ENCODE measurements around the gene GPR137.

GPR137 gene

DNA sequence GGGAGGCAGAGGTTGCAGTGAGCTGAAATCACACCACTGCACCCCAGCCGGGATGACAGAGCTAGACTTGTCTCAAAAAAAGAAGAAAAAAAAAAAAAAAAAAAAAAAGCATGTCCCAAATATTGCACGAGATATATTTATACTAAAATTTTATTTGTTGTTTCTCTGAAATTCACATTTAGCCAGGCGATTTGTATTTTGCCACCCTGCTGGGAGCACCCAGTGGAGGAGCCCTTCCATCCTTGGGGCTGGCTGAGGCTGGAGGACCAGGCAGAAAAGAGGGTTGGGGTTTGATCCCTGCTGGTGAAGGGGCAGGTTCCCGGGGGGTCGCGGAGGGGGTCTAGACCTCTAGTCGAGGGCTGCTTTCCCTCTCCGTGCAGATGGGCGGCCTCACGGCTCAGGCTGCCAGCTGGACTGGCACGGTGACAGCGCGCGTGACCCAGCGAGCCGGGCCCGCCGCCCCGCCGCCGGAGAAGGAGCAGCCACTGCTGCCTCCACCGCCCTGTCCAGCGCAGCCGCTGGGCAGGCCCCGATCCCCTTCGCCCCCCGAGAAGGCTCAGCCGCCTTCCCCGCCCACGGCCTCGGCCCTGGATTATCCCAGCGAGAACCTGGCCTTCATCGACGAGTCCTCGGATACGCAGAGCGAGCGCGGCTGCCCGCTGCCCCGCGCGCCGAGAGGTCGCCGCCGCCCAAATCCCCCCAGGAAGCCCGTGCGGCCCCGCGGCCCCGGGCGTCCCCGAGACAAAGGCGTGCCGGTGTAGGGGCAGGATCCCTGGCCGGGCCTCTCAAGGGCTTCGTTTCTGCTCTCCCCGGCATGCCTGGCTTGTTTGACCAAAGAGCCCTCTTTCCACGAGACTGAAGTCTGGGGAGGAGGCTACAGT, 13.6 kb downstream of the GPR137 start:
- H3K4me1 ChIP-seq: peaks cover 31% of the 10 kb centered on the region
- H3K4me2 ChIP-seq: peak overlapping the region; percentile 94
- peak overlapping the region; percentile 59 for H3K4me3 ChIP-seq
- H3K36me3 ChIP-seq: no peaks in the 10 kb centered on the region
- no peaks in the 10 kb centered on the region for H3K9me3 ChIP-seq
- H3K27me3 ChIP-seq: peaks cover 79% of the 10 kb centered on the region
- no peak overlapping the region for H3K9ac ChIP-seq
- H4K20me1 ChIP-seq: peaks cover 53% of the 10 kb centered on the region
- TF ChIP-seq Cebpa-rat (IDR thresholded peaks at IDR 0.05): no peak
- no peak overlapping the region for H3K27ac ChIP-seq

GRCh38 chr11:64299847-64300648, 14.4 kb downstream of the GPR137 start, which contains the start of gene CATSPERZ:
TSS of gene CATSPERZ (plus strand) at chr11:64300358. CDS start at chr11:64300411, 53 bp downstream.
- Histone ChIP-seq H3K4me1 (peaks cover 32% of the 10 kb centered on the region), H3K36me3 (no peaks in the 10 kb centered on the region), H3K4me3 (peak within 1 kb of the TSS; percentile 59), H3K4me2 (peak within 1 kb of the TSS; percentile 94), H3K27ac (no peak within 1 kb of the TSS), H3K9ac (no peak within 1 kb of the TSS), H3K27me3 (peaks cover 70% of the 10 kb centered on the region), H3K9me3 (no peaks in the 10 kb centered on the region), H4K20me1 (peaks cover 53% of the 10 kb centered on the region)
- no peak for TF ChIP-seq Cebpa-rat (IDR thresholded peaks at IDR 0.05)

DNA sequence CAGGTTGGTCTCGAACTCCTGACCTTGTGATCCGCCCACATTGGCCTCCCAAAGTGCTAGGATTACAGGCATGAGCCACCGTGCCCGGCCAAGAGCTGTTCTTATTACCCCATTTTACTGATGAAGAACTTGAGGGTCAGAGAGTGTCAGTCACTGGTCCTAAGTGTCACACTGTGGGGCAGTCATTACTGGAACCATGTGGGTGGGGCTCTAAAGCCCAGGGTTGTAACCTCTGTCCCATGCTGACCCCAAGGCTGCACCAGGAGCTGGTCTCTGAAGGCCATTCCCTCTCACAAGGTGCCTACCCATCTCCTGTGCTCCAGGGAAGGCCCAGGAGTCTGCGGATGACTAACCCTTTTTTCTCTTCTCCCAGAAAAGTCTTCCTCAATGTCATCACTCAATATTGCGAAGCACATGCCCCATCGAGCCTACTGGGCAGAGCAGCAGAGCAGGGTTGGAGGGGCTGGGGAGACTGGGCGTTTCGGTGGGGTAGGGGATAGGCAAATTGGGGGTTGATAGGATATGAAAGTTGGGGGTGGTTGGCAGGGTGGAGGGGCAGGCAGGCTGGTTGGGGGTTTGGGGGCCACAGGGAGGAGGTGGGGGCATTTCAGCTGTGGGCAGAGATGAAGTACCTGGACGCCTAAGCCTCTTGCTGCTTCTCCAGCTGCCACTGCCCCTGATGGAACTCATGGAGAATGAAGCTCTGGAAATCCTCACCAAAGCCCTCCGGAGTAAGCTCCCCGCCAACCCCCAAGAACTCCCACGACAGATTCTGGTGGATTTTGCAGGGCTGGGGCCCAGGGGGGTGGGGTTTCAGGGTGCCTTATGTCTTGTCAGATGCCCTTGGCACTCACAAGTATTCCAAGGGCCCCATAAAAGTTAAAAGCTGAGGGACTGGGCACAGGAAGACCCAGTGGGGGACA, 17.7 kb downstream of the GPR137 start:
- Histone ChIP-seq H4K20me1 (peaks cover 43% of the 10 kb centered on the region), H3K4me2 (peak overlapping the region; percentile 97), H3K27me3 (peaks cover 37% of the 10 kb centered on the region), H3K36me3 (peaks cover 14% of the 10 kb centered on the region), H3K9me3 (no peaks in the 10 kb centered on the region), H3K9ac (no peak overlapping the region), H3K4me3 (peak overlapping the region; percentile 86; the same call in 1 of the 2 replicates), H3K27ac (no peak overlapping the region), H3K4me1 (peaks cover 49% of the 10 kb centered on the region)
- TF ChIP-seq Cebpa-rat (IDR thresholded peaks at IDR 0.05): no peak

DNA sequence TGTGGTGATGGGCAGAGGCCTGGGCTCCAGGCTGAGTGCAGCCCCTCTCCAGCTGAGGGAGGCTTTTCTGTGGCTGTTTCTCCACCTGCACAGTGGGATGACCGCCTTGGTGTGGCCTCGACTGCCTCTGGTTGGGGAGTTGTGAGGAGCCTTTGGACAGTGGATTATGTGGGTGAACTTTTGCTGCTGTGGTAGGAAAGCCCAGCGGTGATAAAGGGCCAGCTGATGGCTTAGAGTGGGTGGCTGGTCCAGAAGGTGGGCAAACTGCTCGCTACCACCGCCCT, 18.3 kb downstream of the GPR137 start:
- H3K9ac ChIP-seq: no peak overlapping the region
- peaks cover 14% of the 10 kb centered on the region for H3K36me3 ChIP-seq
- peaks cover 38% of the 10 kb centered on the region for H4K20me1 ChIP-seq
- H3K27ac ChIP-seq: no peak overlapping the region
- TF ChIP-seq Cebpa-rat (IDR thresholded peaks at IDR 0.05): no peak
- peaks cover 31% of the 10 kb centered on the region for H3K27me3 ChIP-seq
- H3K9me3 ChIP-seq: no peaks in the 10 kb centered on the region
- H3K4me2 ChIP-seq: peak overlapping the region; percentile 97
- H3K4me1 ChIP-seq: peaks cover 49% of the 10 kb centered on the region
- H3K4me3 ChIP-seq: peak overlapping the region; percentile 86

- H3K4me2 ChIP-seq: peak overlapping the region; percentile 97
- H3K9me3 ChIP-seq: no peaks in the 10 kb centered on the region
- peak overlapping the region; percentile 87 for H3K27ac ChIP-seq
- peak overlapping the region; percentile 84 for H3K9ac ChIP-seq
- H3K27me3 ChIP-seq: peaks cover 26% of the 10 kb centered on the region
- TF ChIP-seq Cebpa-rat (IDR thresholded peaks at IDR 0.05): no peak
- H3K4me1 ChIP-seq: peaks cover 44% of the 10 kb centered on the region
- H3K36me3 ChIP-seq: peaks cover 14% of the 10 kb centered on the region
- peaks cover 33% of the 10 kb centered on the region for H4K20me1 ChIP-seq
- peak overlapping the region; percentile 86 for H3K4me3 ChIP-seq
Observed at GRCh38 chr11:64304316-64305072, 18.8 kb downstream of the GPR137 start.

DNA sequence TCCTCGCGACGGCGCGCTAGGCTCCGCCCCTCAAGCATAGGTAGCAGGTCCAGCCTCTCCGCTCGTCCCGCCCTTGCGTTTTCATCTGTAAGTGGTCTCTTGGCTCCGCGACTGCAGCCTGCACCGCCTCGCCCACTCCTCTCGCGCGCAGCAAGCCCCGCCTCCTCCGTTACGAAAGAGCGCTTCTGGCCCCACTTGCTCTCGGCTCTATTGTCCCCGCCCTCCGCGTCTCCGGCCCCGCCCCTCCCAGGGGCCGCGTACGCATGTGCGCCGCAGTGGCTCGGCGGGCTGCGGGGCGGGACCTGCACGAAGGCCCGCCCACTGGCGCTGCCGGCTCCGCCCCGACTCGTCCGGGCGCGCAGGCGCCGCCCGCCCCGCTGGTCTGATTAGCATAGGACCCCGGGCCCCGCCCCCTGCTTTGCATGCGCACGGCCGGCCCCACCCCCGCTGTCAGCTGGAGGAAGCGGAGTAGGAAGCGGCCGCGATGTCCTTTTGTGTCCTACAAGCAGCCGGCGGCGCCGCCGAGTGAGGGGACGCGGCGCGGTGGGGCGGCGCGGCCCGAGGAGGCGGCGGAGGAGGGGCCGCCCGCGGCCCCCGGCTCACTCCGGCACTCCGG, 19.5 kb downstream of the GPR137 start, which contains the start of gene ESRRA:
Gene ESRRA (plus strand): TSS at position 450 of the 616 bp plus-strand sequence. CDS start 1,656 bp downstream, outside the sequence.
- H3K9me3 ChIP-seq: no peaks in the 10 kb centered on the region
- peak within 1 kb of the TSS; percentile 88 for H3K9ac ChIP-seq
- H3K4me3 ChIP-seq: peak within 1 kb of the TSS; percentile 86
- H4K20me1 ChIP-seq: peaks cover 28% of the 10 kb centered on the region
- peak within 1 kb of the TSS; percentile 99 for H3K4me2 ChIP-seq
- H3K27me3 ChIP-seq: peaks cover 19% of the 10 kb centered on the region
- TF ChIP-seq Cebpa-rat (IDR thresholded peaks at IDR 0.05): no peak
- peak within 1 kb of the TSS; percentile 87 for H3K27ac ChIP-seq
- H3K4me1 ChIP-seq: peaks cover 37% of the 10 kb centered on the region
- peaks cover 14% of the 10 kb centered on the region for H3K36me3 ChIP-seq

DNA sequence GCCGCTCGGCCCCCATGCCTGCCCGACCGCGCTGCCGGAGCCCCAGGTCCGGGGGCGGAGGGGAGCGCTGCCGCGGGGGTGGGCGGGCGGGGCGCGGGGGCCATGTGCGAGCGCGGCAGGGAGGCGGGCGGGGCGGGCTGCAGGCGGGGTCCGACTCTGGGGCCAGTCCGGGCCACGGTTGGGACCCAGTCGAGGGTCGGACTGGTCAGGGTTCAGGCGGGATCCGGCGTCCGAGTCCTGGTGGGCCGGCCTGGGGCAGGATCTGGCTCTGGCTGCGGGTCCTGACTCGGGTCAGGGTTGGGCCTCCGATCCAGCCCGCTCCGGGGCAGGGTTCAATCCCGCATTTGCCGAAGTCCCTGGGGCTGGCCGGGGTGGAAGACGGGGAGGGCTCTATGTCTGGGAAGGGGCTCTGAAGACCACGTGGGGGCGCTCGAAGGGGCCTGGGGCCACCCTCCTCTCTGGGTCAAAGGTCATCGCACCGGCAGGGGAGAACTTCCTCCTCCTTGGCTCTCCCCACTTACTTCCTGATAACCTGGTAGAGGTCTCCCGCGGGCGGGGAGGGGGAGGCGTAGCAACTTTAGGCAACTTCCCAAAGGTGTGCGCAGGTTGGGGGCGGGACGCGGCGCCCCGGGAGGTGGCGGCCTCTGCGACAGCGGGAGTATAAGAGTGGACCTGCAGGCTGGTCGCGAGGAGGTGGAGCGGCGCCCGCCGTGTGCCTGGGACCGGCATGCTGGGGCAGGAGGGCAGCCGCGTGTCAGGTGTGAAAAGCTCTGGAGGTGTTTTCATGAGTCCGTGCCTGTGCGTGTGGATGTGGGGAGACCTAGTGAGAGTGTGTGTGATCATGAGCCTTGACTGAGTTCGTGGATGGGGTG, 20.3 kb downstream of the GPR137 start:
- Histone ChIP-seq H3K4me2 (peak overlapping the region; percentile 99), H3K4me3 (peak overlapping the region; percentile 86), H3K9ac (peak overlapping the region; percentile 88), H3K27ac (peak overlapping the region; percentile 83), H3K9me3 (no peaks in the 10 kb centered on the region), H4K20me1 (peaks cover 28% of the 10 kb centered on the region), H3K4me1 (peaks cover 35% of the 10 kb centered on the region), H3K27me3 (peaks cover 11% of the 10 kb centered on the region), H3K36me3 (peaks cover 20% of the 10 kb centered on the region)
- no peak for TF ChIP-seq Cebpa-rat (IDR thresholded peaks at IDR 0.05)

DNA sequence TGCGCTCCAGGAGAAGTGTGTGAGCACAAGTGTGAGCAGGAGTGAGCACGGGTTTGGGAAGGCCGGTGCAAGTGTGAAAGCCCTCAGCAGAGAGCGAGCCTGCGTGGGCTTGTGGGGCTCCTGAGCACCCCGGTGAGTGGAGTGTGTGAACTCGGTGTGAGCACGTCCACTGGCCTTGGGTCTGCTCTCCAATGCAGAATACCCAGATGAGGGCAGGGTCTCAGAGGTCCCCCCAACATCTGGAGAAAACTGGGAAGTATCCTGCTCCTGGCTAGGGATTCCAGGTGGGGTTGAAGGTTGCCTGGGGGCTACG, 20.9 kb downstream of the GPR137 start:
- peaks cover 5% of the 10 kb centered on the region for H3K27me3 ChIP-seq
- H3K36me3 ChIP-seq: peaks cover 22% of the 10 kb centered on the region
- peak overlapping the region; percentile 83 for H3K27ac ChIP-seq
- no peaks in the 10 kb centered on the region for H3K9me3 ChIP-seq
- H3K4me1 ChIP-seq: peaks cover 34% of the 10 kb centered on the region
- peak overlapping the region; percentile 86 for H3K4me3 ChIP-seq
- peaks cover 32% of the 10 kb centered on the region for H4K20me1 ChIP-seq
- no peak for TF ChIP-seq Cebpa-rat (IDR thresholded peaks at IDR 0.05)
- peak overlapping the region; percentile 88 for H3K9ac ChIP-seq
- peak overlapping the region; percentile 99 for H3K4me2 ChIP-seq
